Measurements from ENCODE around the gene EPN2.

- TF ChIP-seq CTCF (IDR thresholded peaks at IDR 0.05): no peak
- no peak for TF ChIP-seq POLR2A (IDR thresholded peaks at IDR 0.05)
Measured at GRCh38 chr17:19275457-19276127, 38.4 kb downstream of the EPN2 start.
